ENCODE measurements around the gene PLXNA4.

- TF ChIP-seq CTCF (optimal IDR thresholded peaks at IDR 0.05 in 1 of 3, IDR thresholded peaks at IDR 0.05 in 1 of 3, conservative IDR thresholded peaks at IDR 0.05 in 1 of 3; ENCODE audit: extremely low read depth in 1 of 3, insufficient read depth in 2 of 3, low read length in 3 of 3) = no peak
- no peak for TF ChIP-seq EZH2 (IDR thresholded peaks at IDR 0.05; ENCODE audit: low read length)
Measured at GRCh38 chr7:132205509-132205908, 370.8 kb downstream of the PLXNA4 start.

Data from keratinocyte (primary cell).